Measurements from ENCODE around the gene TBCB.

The TBCB gene

GRCh38 chr19:36089847-36090246 is 25.4 kb upstream of the TBCB start:
- TF ChIP-seq CTCF (IDR thresholded peaks at IDR 0.05; ENCODE audit: insufficient read depth, low read length, missing control alignments) = no peak
- ChIA-PET POLR2A (no interaction called here), CTCF (interaction anchor here (1.6 kb wide), 1 partner anchor 29 kb away, joined by 9 read pairs; no protein-coding TSS in a partner anchor)
- H3K4me3 ChIP-seq (ENCODE audit: low read depth, low read length) = no peak overlapping the region
- DNase-seq (ENCODE audit: low read depth, low spot score) = no peak

DNA sequence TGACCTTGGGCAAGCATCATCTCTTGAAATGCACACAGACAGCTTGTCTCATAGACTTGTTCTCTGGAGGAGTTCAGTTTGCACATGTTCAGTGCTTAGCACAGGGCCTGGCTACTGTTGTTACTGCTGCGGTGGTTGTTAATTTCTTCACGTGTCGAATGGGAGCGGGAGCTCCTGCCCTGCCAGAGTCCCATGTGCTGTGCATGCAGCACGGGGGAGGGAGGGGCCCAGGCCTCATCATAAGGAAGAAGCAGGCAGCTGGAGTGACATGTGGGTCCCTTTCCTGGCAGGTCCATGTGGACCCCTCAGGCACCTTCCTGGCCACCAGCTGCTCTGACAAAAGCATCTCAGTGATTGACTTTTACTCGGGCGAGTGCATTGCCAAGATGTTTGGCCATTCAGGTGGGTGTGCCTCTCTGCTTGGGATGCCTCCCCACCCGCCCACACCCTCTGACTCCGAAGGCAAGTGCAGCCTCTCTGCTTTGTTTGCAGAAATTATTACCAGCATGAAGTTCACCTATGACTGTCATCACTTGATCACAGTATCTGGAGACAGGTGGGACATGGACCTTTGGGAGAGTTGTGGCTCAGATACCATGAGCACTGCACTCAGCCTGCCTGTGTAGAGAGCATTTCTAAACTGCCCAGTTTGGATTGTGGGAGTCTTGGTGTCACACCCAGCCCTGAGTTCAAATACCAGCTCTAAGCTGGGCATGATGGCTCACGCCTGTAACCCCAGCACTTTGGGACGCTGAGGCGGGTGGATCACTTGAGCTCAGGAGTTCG is 24.2 kb upstream of the TBCB start:
- H3K4me3 ChIP-seq (ENCODE audit: low read depth, low read length) = no peak overlapping the region
- ChIA-PET CTCF (interaction anchor here (1.3 kb wide), 1 partner anchor 30 kb away, joined by 4 read pairs; no protein-coding TSS in a partner anchor), POLR2A (no interaction called here)
- no peak for DNase-seq (ENCODE audit: low read depth, low spot score)
- TF ChIP-seq CTCF (IDR thresholded peaks at IDR 0.05; ENCODE audit: insufficient read depth, low read length, missing control alignments) = no peak

- H3K4me3 ChIP-seq (ENCODE audit: low read depth, low read length) = no peak overlapping the region
- ChIA-PET CTCF (interaction anchor here (1.2 kb wide), 1 partner anchor 14 kb away, joined by 3 read pairs; no protein-coding TSS in a partner anchor), POLR2A (no interaction called here)
- no peak for TF ChIP-seq CTCF (IDR thresholded peaks at IDR 0.05; ENCODE audit: insufficient read depth, low read length, missing control alignments)
- no peak for DNase-seq (ENCODE audit: low read depth, low spot score)
Observed at GRCh38 chr19:36092566-36092965, 22.7 kb upstream of the TBCB start.

DNA sequence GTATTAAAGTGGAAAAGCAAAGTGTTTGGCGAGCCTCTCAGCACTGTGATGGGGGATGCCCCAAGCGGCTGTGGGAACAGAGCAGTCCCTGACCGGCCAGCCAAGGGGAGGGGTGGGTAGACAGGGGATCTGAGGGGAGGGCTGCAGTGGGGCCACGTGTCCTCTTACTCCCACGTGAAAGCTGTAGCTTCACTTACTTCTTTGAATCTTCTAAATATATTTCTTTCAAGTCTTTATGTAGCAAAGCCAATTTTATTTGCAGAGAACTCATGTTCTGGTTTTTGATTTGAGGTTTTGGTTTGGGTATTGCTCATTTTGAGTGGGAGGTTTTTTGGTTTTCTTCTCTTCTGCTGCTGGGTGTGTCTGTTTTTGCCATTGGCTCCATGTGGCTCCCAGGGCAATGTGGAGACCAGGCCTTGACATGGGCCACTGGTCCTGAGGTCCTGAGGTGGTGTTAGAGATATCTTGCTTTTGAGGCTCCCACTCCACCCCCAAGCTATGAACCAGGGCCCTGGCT is 22.1 kb upstream of the TBCB start:
- ChIA-PET POLR2A (no interaction called here), CTCF (interaction anchor here (1.2 kb wide), 1 partner anchor 13 kb away, joined by 3 read pairs; no protein-coding TSS in a partner anchor)
- TF ChIP-seq CTCF (IDR thresholded peaks at IDR 0.05; ENCODE audit: insufficient read depth, low read length, missing control alignments) = no peak
- H3K4me3 ChIP-seq (ENCODE audit: low read depth, low read length) = no peak overlapping the region
- no peak for DNase-seq (ENCODE audit: low read depth, low spot score)

GRCh38 chr19:36093687-36094086 is 21.6 kb upstream of the TBCB start:
- H3K4me3 ChIP-seq (ENCODE audit: low read depth, low read length) = no peak overlapping the region
- ChIA-PET POLR2A (no interaction called here), CTCF (interaction anchor here (1.2 kb wide), 1 partner anchor 13 kb away, joined by 3 read pairs; no protein-coding TSS in a partner anchor)
- TF ChIP-seq CTCF (IDR thresholded peaks at IDR 0.05; ENCODE audit: insufficient read depth, low read length, missing control alignments) = no peak
- DNase-seq (ENCODE audit: low read depth, low spot score) = no peak

DNA sequence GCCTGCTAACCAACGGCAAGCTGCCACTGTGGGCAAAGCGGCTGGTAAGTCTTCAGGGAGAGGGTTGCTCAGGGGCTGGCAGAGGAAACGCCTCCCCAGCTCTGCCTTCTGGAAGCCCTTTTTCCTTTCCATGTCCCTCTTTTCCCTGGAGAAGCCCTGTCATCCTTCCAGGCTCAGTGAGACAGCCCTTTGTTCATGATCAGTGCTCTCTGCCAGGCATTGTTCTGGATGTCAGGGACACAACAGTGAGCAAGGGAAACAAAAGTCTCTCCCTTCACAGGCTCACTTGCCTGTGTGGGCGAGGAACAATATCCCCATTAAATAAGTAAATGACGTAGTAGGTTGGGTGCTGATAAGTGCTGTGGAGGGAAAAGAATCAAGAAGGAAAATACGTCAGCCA is 18.2 kb upstream of the TBCB start:
- no peak for TF ChIP-seq CTCF (IDR thresholded peaks at IDR 0.05; ENCODE audit: insufficient read depth, low read length, missing control alignments)
- POLR2A ChIA-PET = no interaction called here
- CTCF ChIA-PET = interaction anchor here (0.6 kb wide), 1 partner anchor 37 kb away, joined by 3 read pairs; no protein-coding TSS in a partner anchor

More for the DNA sequence above, 18.2 kb upstream of the TBCB start:
- DNase-seq (ENCODE audit: low read depth, low spot score) = no peak
- no peak overlapping the region for H3K4me3 ChIP-seq (ENCODE audit: low read depth, low read length)

All from AG04449 (cell line).